PC-9 (cell line): ENCODE data around the gene ZNF181. TPM values are rescaled to one million over a fixed set of nuclear protein-coding genes. Genes with fewer than 3 reads are reported as not detected.

Experiments used
- BruUV-seq: library from RNA; stranded (reverse); fragments of 400-500 nt; replicated peaks from 2 replicates; lab custom pipeline; 2021; lab: Mats Ljungman, UMichigan
- CTCF ChIA-PET: fragments of 300-600 bp; sonication (Branson Sonifier 250); formaldehyde crosslinking; loops from one replicate; lab custom pipeline; 2022; ENCODE audit warnings: antibody characterized with exemption; lab: Charles Lee
- POLR2A ChIA-PET: fragments of 300-600 bp; sonication (Branson Sonifier 250); formaldehyde crosslinking; loops from one replicate; lab custom pipeline; 2022; ENCODE audit warnings: antibody characterized with exemption; ENCODE audit not compliant: unreplicated experiment; lab: Charles Lee
- DNase-seq, 2 experiments: peaks; one replicate each; pipeline versions ENCODE4 v3.0.0 to v3.0.0-alpha.2; 2015 to 2022; ENCODE audit warnings: mixed read lengths in 1 of 2
- H2AFZ ChIP-seq: fragments of 200-600 bp; sonication (generic); 2 replicates; pipeline ENCODE4 v1.8.1; 2017; ENCODE audit warnings: antibody characterized with exemption
- H3F3A ChIP-seq: fragments of 200-600 bp; sonication (generic); 2 replicates; pipeline ENCODE4 v1.8.1; 2017; ENCODE audit warnings: antibody characterized with exemption, mild to moderate bottlenecking, low read depth; ENCODE audit not compliant: insufficient read depth
- H3K27ac ChIP-seq: fragments of 200-600 bp; sonication (generic); 2 replicates; pipeline ENCODE4 v1.6.1; 2016; ENCODE audit warnings: mixed run types
- H3K27me3 ChIP-seq: fragments of 200-600 bp; sonication (generic); 2 replicates; pipeline ENCODE4 v1.6.1; 2016; ENCODE audit warnings: low read depth, mixed run types; ENCODE audit not compliant: insufficient read depth
- H3K36me3 ChIP-seq: fragments of 200-600 bp; sonication (generic); 2 replicates; pipeline ENCODE4 v1.6.1; 2016; ENCODE audit warnings: low read depth, mixed run types
- H3K4me1 ChIP-seq: fragments of 200-600 bp; sonication (generic); replicated peaks from 2 replicates; pipeline ENCODE4 v1.6.1; 2016; ENCODE audit warnings: mixed run types; ENCODE audit not compliant: insufficient read depth
- H3K4me2 ChIP-seq: fragments of 200-600 bp; sonication (generic); 2 replicates; pipeline ENCODE4 v1.6.1; 2017; ENCODE audit warnings: mixed run types
- H3K4me3 ChIP-seq: fragments of 200-600 bp; sonication (generic); 2 replicates; pipeline ENCODE4 v1.6.1; 2016; ENCODE audit warnings: mixed run types
- H3K79me2 ChIP-seq: fragments of 200-600 bp; sonication (generic); 2 replicates; pipeline ENCODE4 v1.6.1; 2017; ENCODE audit warnings: low read depth, mixed run types
- H3K9me2 ChIP-seq: fragments of 200-600 bp; sonication (generic); 2 replicates; pipeline ENCODE4 v1.8.1; 2017; ENCODE audit warnings: mild to moderate bottlenecking; ENCODE audit not compliant: insufficient read depth
- H3K9me3 ChIP-seq: fragments of 200-600 bp; sonication (generic); 2 replicates; pipeline ENCODE4 v1.8.1; 2016; ENCODE audit warnings: low read depth; ENCODE audit not compliant: insufficient read depth
- H4K20me1 ChIP-seq: fragments of 200-600 bp; sonication (generic); 2 replicates; pipeline ENCODE4 v1.8.1; 2017; ENCODE audit not compliant: insufficient read depth
- CTCF ChIP-seq: fragments of 200-600 bp; sonication (generic); conservative IDR thresholded peaks from 2 replicates; pipeline ENCODE4 v1.6.1; 2017; ENCODE audit warnings: mixed run types, antibody characterized with exemption, mild to moderate bottlenecking, moderate library complexity
- EZH2 ChIP-seq: fragments of 200-600 bp; sonication (generic); IDR thresholded peaks from 2 replicates; pipeline ENCODE4 v1.8.0; 2017; ENCODE audit warnings: antibody characterized with exemption, low read depth
- intact Hi-C: fragments of 100-400 bp; cut with micrococcal nuclease; formaldehyde crosslinking; loops from one replicate; pipeline ENCODE4 v1.10.0; 2022; ENCODE audit not compliant: unreplicated experiment
- total RNA-seq: library from RNA; stranded (reverse); gene quantifications from 2 replicates; pipeline ENCODE4 v1.2.3, GENCODE V29; 2021

The ZNF181 gene
- total RNA-seq, 1 experiment from 2014 or later = 4.7 TPM

GRCh38 chr19:34687348-34687747 is 46.7 kb upstream of the ZNF181 start:
- ChIA-PET CTCF (no interaction called here), POLR2A (interaction anchor here (0.6 kb wide), 1 partner anchor 36 kb away, joined by 4 read pairs; no protein-coding TSS in a partner anchor)

GRCh38 chr19:34688592-34688991 is 45.5 kb upstream of the ZNF181 start:
- Histone ChIP-seq H3K4me2 (no peak overlapping the region), H3K4me1 (no peaks in the 10 kb centered on the region), H3K27ac (no peak overlapping the region), H3K9me3 (peaks cover 40% of the 10 kb centered on the region), H3K4me3 (no peak overlapping the region), H3K27me3 (no peaks in the 10 kb centered on the region), H3K9me2 (no peaks in the 10 kb centered on the region), H3K36me3 (peaks cover 11% of the 10 kb centered on the region), H3K79me2 (no peaks in the 10 kb centered on the region), H4K20me1 (no peaks in the 10 kb centered on the region), H2AFZ (no peak overlapping the region), H3F3A (peaks cover 3% of the 10 kb centered on the region)
- ChIA-PET CTCF (no interaction called here), POLR2A (no interaction called here)
- TF ChIP-seq CTCF (no peak), EZH2 (no peak)
- DNase-seq = no peak
- BruUV-seq = no TSS peak
- intact Hi-C loops = no loop called here

More at GRCh38 chr19:34687348-34687747, 46.7 kb upstream of the ZNF181 start:
- DNase-seq = no peak
- intact Hi-C loops = no loop called here
- H3K79me2 ChIP-seq = no peaks in the 10 kb centered on the region
- no peaks in the 10 kb centered on the region for H3K27me3 ChIP-seq
- H3K4me3 ChIP-seq = no peak overlapping the region
- no TSS peak for BruUV-seq
- H4K20me1 ChIP-seq = no peaks in the 10 kb centered on the region
- peaks cover 50% of the 10 kb centered on the region for H3K9me3 ChIP-seq
- peaks cover 23% of the 10 kb centered on the region for H3K36me3 ChIP-seq
- H3F3A ChIP-seq = peaks cover 7% of the 10 kb centered on the region
- no peak overlapping the region for H3K4me2 ChIP-seq
- no peak for TF ChIP-seq EZH2
- TF ChIP-seq CTCF = no peak
- H3K9me2 ChIP-seq = no peaks in the 10 kb centered on the region
- H2AFZ ChIP-seq = no peak overlapping the region
- H3K4me1 ChIP-seq = no peaks in the 10 kb centered on the region
- H3K27ac ChIP-seq = no peak overlapping the region

- peaks cover 3% of the 10 kb centered on the region; the same call in 1 of the 2 replicates for H3F3A ChIP-seq
- H2AFZ ChIP-seq = no peak overlapping the region
- no TSS peak for BruUV-seq
- no peak for DNase-seq
- CTCF ChIA-PET = interaction anchor here (0.6 kb wide), 1 partner anchor 29 kb away, joined by 3 read pairs; no protein-coding TSS in a partner anchor
- H3K27ac ChIP-seq = no peak overlapping the region
- POLR2A ChIA-PET = no interaction called here
- H4K20me1 ChIP-seq = no peaks in the 10 kb centered on the region
- no peaks in the 10 kb centered on the region for H3K4me1 ChIP-seq
- H3K9me3 ChIP-seq = peaks cover 26% of the 10 kb centered on the region
- intact Hi-C loops = no loop called here
- no peaks in the 10 kb centered on the region for H3K9me2 ChIP-seq
- H3K4me2 ChIP-seq = no peak overlapping the region
- no peak for TF ChIP-seq EZH2
- TF ChIP-seq CTCF = no peak
- H3K4me3 ChIP-seq = no peak overlapping the region
- no peaks in the 10 kb centered on the region for H3K79me2 ChIP-seq
- peaks cover 7% of the 10 kb centered on the region; the same call in 1 of the 2 replicates for H3K27me3 ChIP-seq
- no peaks in the 10 kb centered on the region for H3K36me3 ChIP-seq
Measured at GRCh38 chr19:34690372-34690771, 43.7 kb upstream of the ZNF181 start.
